HG03565 (cell line): Measurements from ENCODE around the gene TLR2.

Experiments
- ATAC-seq: cut with Tn5 transposase; IDR thresholded peaks from one replicate; pipeline ENCODE4 v1.9.1; 2021; ENCODE audit warnings: mild to moderate bottlenecking, moderate library complexity; ENCODE audit not compliant: unreplicated experiment

The TLR2 gene, protein sequence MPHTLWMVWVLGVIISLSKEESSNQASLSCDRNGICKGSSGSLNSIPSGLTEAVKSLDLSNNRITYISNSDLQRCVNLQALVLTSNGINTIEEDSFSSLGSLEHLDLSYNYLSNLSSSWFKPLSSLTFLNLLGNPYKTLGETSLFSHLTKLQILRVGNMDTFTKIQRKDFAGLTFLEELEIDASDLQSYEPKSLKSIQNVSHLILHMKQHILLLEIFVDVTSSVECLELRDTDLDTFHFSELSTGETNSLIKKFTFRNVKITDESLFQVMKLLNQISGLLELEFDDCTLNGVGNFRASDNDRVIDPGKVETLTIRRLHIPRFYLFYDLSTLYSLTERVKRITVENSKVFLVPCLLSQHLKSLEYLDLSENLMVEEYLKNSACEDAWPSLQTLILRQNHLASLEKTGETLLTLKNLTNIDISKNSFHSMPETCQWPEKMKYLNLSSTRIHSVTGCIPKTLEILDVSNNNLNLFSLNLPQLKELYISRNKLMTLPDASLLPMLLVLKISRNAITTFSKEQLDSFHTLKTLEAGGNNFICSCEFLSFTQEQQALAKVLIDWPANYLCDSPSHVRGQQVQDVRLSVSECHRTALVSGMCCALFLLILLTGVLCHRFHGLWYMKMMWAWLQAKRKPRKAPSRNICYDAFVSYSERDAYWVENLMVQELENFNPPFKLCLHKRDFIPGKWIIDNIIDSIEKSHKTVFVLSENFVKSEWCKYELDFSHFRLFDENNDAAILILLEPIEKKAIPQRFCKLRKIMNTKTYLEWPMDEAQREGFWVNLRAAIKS

DNA sequence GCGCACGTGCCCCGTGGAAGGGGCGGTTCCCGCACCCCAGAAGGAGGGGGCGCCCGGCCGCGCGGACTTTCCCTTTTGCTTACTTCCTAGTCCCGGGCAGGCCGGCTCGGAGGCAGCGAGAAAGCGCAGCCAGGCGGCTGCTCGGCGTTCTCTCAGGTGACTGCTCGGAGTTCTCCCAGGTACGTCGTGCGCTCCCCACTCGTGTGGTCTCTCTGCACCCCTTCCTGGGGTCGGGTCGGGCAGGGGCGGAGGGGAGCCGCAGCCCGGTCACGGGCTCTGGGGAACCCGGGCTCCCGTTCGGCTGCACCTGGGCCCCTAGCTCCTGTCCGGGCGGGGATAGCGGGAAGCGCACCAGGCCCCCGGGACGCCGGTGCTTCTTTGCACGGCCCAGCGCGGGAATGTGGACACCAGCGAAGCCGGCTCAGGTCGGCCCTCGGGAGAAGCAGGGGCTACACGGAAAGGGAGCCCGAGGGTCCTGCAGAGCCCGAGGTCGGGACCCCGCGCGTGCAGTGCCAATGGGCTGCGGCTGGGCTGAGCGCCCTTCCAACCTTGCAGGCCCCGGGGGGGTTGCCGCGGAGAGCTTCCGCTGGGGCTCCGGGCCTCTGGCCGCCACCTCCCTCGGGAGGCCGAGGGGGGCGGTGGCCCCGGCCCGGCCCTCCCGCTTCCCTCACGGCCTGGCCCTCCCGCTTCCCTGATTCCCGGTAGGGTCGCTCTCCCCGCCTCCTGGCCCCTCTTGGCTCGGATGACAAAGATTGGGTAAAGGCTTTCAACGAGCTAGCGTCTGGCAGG, at the start of gene TLR2:
TLR2 (plus strand) TSS at position 99 of the 789 bp plus-strand sequence. CDS start 18,628 bp downstream, outside the sequence.
- ATAC-seq: peak; percentile 82

DNA sequence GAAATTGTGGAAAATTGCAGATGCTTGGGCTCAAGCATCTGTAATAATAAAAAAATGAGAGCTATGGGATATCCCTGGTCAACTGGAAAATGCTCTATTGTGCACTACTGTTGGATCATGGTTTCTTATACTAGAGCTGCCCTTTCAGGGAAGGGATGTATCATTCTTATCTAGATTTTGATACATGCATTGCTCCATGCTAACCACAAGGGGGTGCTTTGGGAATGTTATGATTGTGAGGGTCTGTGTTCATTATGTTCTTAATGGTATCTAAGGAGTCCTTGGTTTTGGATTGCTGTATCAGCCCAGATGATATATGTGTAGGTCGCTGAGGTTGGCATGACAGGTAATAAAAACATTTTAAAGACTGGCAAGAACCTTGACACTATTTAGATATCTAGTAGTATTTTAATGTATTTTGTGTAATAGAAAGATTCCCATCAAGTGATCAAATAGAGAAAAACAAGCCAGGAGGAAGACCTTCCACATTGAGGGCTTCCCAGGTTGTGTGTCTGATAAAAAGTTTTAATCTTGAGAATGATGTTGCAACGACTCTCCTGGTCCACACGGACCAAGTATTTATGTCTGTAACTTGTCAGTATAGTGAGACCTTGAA, 49.2 kb upstream of the TLR2 start:
- no peak for ATAC-seq

DNA sequence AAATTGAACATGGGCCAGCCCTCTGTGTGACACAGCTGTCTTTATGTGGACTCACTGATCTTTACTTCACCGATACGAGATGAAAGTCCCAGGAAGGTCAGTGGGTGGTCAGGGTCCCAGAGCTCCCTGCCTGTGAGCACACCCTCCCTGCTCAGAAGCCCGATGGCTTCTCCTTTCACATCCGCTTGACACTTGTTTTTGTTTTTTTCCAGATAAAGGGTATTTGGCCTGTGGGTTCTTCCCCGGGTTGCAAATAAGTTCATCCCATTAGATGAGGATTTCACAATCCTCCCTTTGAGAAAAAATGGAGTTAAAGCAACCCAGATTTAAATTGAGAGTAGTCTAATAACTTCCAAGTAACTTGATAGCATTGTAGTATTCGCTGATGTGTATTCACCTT, 48.2 kb upstream of the TLR2 start:
- no peak for ATAC-seq

DNA sequence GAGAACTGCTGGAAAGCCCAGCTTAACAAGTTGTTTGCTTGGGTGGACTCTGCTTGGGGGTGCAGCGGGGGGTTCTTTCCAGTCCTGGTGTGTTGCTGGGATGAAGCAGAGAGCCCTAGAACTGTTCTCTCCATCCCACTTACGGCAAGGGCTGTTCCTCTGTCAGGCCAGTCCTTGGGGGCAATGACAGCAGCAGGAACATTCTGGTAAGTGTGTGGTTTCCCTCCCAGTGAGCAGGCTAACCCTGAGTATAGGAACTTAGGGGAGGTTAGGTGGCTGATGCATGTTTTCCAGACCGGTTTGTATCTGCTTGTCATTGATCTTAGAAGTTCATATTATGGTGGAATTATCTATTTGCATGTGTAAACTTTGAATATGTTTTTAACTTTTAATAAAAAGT, 46.9 kb upstream of the TLR2 start:
- no peak for ATAC-seq

DNA sequence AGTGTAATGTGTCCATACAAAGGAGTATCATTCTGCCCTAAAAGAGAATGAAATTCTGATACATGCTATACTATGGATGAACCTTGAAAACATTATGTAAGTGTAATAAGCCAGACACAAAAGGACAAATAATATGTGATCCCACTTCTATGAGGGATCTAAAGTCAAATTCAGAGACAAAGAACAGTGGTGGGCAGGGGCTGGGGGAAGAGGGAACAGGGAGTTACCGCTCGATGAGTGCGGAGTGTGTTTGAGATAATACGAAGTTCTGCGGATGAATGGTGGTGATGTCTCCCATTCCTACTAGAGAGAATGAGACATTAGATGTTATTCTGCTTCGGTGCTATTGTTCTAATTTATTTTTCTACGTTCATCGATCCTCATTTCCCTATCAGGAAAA, 46.1 kb upstream of the TLR2 start:
- no peak for ATAC-seq

DNA sequence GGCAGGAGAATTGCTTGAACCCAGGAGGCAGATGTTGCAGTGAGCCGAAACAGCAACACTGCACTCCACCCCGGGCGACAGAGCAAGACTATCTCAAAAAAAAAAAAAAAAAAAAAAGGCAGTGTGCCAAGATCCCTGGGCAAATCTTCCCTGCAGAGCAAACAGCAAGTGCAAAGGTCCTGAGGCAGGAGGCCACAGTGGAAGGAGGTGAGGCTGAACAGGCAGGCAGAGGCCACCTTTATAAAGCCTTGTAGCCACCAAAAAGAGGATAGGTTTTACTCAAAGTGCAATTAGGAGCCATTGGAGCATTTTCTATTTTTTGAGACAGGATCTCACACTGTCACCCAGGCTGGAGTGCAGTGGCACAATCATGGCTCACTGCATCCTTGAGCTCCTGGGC, 45.1 kb upstream of the TLR2 start:
- ATAC-seq: no peak

DNA sequence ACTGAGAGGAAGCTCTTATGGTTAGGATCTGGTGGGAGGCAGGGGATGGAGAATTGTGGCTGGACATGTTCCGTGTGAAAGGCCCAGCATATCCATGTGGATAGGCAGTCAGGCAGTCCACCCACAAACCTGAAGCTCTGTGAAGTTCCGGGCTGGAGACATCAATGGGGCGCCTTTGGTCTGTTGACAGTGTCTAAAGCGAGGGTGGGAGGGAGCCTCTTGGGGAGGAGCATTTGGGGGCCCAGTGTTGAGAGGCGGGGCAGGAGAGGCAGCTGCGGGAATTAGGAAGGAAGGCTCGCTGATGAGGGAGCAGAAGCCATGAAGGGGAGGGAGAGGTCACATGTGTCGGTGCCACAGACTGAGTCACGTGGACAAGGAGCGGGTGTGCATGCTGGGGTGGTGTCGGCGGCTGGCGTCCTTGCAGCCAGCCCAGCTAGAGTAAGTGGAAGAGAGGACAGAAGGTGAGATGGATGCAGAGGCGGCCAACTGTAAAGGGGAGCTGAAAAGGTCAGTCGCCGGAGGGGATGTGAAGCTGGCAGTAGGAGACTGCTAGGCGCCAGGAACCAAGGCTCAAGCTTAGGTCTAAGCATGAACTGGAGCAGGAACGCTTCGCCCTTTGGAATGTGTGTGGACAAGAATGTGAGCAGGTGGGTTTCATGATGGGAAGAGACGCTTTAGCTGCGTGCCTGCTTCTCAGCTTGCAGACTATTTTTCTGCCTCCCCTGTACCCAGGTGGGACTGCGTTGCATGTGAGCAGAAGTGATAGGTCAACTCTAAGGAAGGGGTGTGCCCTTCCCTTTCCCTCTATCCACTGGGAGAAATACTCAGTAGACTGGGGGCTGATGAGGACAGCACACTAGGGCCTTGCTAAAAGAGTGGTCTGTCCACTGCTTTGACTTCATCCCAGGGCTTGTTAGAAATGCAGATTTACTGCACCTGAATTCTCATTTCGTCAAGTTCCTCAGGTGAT, 44.0 kb upstream of the TLR2 start:
- no peak for ATAC-seq

DNA sequence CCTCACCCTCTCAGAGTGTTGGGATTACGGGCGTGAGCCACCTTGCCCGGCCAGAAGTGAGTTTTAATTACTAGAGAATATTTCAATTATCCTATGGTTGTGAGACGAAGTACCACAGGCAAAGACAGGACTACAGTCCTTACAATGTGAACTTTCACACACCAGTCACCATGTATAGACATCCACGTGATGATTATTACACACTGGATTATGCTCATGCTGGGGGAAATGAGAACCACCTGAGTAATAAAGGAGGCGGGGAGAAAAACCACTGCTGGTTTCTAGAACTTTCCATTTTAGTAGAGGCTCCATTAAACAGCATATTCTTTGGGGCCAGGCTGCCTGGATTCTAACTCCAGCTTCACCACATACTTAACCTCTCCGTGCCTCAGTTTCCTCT, 42.5 kb upstream of the TLR2 start:
- no peak for ATAC-seq

DNA sequence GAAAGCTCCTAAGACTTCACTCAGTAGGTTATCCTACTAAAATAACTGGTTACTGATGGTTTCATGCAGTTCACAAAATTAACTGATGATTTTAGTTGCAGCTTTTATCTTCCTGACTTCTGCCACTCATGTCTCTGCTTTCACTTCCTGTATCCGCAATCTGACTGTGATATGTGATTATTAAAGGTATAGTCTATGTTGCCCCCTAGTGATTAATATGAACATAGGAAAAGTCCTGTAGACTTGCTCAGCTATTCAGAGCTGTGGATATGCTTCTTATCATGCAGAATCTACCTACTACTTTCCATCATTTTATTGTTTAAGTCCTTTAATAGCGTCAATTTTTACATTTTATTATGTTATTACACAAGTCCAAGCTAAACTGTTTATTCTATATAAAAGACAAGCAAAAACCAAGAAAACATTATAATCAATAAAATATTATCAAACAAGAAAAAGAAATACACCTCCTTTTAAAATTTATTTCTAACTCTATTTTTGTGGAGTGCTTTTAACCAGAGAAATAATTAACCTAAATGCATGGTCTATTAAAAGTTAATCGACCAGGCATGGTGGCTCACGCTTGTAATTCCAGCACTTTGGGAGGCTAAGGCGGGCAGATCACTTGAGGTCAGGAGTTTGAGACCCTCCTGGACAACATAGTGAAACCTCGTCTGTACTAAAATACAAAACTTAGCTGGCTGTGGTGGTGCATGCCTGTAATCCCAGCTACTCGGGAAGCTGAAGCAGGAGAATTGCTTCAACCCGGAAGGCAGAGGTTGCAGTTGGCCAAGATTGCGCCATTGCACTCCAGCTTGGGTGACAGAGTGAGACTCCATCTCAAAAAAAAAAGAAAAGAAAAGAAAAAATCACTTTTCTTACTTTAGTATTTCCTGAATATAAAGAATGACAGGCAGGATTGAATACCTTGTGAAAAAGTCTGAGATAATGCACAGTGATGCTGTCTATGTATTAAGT, 40.4 kb upstream of the TLR2 start:
- ATAC-seq: peak; percentile 91

DNA sequence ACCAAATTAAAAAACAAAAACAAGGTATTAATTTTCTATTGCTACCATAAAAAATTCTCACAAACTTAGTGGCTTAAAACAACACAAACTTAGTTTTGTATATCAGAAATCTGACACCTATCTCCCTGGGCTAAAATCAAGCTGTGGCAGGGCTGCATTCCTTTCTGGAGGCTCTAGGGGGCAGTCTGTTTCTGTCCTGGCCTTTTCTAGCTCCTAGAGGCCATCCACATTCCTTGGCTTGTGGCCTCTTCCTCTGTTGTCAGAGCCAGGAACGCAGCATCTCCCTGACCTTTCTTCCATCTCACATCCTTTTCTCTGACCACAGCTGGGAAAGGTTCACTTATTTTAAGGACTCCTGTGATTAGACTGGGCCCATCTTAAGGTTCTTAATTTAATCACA, 38.9 kb upstream of the TLR2 start:
- ATAC-seq: no peak

DNA sequence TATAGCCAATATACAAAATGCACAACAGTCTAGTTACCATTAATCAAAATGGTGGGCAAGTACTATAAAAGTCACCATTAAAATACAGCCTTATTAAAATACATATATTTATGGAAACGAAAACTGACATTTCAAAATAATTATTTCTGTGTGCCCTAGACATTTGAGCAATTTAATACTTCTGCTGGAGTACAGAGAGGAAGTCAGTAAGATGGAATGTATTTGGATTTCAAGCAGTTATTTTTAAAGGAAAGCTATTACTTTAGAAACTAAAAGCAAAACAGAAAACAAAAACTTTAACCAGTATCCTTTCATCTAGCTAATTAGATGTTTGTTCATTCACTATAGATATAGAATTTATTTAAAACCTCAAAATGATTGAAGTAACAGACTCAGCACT, 37.8 kb upstream of the TLR2 start:
- ATAC-seq: no peak

DNA sequence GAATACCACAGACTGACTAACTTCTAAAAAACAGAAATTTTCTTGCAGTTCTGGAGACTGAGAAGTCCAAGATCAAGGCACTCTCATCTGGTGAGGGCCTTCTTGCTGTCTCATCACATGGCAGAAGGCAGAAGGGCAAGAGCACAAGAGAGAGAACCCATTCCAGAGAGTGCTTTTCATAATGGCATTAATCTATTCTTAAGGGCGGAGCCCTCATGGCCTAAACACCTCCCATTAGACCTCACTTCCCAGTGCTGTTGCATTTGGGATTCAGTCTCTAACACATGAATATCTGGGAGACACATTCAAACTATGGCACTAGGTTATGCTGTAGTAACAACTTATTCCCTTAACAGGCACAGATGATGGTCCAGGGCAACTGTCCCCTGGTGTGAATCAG, 37.1 kb upstream of the TLR2 start:
- ATAC-seq: no peak

DNA sequence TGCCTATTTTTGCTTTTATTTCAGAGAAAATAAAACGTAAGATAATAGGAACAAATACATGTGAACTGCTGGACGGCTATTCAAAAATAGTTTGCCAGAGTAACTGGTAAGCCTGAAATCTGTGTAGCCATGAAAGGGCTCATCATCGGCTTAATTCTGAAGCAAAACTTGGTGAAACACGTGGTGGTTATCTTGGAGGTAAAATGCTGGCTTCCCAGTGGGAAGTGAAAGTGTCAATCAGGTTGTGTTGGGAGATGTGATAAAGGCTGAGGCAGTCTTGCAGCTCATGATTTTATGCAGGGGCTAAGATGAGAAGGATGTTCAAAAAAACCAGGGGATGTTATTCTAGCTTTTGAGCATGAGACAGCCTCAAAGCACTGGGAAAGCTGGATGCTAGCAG, 36.1 kb upstream of the TLR2 start:
- no peak for ATAC-seq

DNA sequence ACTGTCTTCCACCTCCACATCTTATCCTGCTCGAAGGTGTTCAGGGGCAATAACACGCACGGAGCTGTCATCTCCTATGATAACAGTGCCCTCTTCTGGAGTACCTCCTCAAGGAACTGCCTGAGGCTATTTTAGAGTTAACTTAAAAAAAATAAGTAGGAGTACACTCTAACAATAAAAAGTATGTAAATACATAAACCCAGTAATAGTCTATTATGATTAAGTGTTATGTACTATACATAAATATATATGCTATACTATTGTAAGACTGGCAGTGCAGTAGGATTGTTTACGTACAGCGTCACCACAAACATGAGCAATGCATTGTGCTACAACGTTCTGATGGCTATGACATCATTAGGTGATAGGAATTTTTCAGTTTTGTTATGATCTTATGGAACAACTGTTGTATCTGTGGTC, 34.5 kb upstream of the TLR2 start:
- no peak for ATAC-seq

DNA sequence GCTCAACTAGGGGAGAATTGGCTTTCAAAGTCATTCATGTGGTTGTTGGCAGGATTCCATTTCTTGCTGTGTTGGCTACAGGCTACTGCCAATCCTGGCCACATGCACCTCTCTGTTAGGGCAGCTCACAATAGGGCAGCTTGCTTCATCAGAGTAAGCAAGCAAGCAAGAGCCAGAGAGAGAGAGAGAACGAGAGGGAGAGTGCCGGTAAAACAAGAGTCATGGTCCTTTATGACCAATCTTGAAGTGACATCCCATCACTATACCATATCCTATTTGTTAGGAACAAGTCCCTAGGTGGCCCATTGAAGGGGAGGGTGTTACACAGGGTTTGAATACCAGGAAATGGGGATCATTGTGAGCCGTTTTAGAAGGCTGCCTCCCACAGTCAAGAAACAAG, 33.0 kb upstream of the TLR2 start:
- ATAC-seq: no peak

DNA sequence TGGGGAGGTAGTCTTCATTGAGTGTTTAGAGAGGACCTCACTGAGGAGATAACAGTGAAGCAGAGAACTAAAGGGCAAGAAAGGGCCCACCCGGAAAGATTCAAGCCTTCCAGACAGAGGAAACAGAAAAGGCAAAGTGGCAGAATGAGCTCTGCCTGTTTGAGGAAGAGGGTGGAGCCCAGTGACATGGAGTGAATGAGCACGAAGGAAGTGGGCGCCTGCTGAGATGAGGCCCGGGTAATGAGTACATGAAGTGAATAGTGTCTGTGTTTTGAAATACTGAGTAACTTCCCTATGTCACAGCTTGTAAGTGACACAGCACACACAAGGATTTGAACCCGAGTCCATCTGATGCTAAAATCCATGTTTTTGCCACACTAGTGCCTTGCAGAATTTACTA, 32.5 kb upstream of the TLR2 start:
- ATAC-seq: no peak

DNA sequence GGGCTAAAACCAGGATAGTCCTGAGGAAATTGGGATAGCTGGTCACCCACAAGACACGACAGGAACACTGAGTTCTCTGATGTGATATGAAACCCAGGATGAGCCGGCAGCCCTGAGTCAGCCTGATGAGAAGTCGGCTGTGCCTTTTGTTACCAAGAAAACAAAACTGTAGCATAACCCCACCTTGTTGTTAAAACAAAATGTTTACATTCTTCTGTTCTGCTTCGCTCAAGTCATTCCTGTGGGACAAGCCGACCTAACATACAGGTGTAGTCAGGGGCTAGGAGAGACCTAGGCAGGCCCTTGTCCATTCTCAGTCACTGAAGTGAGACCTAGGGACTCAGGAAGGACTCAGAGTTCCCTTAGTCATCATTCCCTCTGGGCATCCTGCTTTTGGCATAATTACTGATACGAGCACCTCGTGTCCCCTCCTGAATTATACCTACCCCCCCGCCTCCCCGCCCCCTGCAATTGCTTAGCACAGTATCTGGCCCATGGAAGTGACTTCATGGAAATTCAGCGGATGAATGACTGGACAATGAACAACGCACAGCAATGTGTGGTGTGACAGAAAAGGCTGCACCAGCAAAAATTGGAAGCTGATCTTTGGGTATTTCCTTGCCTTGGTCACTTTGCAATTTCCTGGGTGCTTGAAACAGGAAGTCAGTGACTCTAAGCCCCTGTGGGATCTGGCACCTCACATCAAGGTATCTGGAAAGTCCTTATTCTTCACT, 31.9 kb upstream of the TLR2 start:
- ATAC-seq: no peak

DNA sequence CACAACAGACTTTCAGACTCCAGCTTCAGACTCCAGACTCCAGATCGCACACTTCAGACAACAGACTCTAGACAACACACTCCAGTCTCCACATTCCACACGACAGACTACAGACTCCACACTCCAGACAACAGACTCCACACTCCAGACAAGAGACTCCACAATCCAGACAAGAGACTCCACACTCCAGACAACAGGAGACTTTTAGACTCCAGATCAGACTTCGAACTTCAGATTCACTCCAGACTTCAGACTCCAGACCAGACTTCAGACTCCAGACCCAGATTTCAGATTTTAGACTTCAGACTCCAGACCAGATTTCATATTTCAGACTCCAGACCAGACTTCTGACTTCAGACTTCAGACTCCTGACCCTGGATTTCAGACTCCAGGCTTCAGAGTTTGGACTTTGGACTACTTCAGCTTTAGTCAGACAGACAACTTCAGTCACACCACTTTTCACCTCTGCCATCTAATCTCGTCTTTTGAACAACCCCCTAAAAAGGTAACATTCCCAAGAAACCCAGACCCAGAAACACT, 29.0 kb upstream of the TLR2 start:
- no peak for ATAC-seq
